ENCODE data around the gene RASAL1.
A peak's percentile ranks its signal among the peaks of the same experiment; 100 is the strongest.

RASAL1 gene

DNA sequence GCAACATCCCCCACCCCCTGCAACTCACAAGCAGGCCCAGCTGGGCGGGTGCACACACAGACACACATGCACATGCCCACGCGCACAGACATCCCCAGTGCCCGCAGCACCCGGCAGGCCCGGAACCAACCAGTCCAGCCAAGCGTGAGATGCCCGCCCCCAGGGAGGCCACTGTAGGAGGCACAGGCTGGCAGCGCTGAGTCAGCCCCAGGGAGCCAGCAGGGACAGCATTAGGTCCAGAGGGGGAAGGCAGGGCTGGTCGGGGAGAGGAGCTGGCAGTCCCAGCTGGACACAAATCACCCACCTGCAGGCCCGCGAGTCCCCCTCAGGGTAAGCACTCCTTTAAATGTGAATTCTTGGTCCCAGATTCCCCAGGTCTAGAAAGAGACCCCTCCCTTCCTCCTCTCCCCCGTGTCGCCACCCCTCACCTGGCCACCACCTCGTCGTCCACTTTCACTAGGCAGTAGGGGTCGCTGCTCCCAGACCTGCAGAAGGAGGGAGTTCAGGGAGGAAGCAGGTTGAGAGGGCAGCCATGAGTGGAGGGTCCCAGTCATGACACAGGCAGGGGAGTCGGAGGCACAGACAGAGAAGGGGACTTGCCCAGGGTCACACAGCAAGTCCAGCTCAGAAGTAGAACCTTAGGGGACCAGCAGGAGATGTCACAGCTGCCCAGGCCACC lies 5.0 kb downstream of the RASAL1 start (continued):
- TF ChIP-seq, protein P1, sequence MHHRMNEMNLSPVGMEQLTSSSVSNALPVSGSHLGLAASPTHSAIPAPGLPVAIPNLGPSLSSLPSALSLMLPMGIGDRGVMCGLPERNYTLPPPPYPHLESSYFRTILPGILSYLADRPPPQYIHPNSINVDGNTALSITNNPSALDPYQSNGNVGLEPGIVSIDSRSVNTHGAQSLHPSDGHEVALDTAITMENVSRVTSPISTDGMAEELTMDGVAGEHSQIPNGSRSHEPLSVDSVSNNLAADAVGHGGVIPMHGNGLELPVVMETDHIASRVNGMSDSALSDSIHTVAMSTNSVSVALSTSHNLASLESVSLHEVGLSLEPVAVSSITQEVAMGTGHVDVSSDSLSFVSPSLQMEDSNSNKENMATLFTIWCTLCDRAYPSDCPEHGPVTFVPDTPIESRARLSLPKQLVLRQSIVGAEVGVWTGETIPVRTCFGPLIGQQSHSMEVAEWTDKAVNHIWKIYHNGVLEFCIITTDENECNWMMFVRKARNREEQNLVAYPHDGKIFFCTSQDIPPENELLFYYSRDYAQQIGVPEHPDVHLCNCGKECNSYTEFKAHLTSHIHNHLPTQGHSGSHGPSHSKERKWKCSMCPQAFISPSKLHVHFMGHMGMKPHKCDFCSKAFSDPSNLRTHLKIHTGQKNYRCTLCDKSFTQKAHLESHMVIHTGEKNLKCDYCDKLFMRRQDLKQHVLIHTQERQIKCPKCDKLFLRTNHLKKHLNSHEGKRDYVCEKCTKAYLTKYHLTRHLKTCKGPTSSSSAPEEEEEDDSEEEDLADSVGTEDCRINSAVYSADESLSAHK (tag by site-specific recombination; IDR thresholded peaks at IDR 0.05) = no peak
- TF ChIP-seq RBAK (tag by site-specific recombination; IDR thresholded peaks at IDR 0.05) (no peak), SETDB1 (IDR thresholded peaks at IDR 0.05; ENCODE audit: insufficient read length, low read length) (no peak), SP7 (tag by site-specific recombination; IDR thresholded peaks at IDR 0.05) (no peak), ZNF302 (tag by site-specific recombination; IDR thresholded peaks at IDR 0.05; ENCODE audit: low read depth) (no peak), GLIS2 (tag by site-specific recombination; IDR thresholded peaks at IDR 0.05) (0 out of 2 replicates have a peak, but pooled peaks have one; percentile 32)
- TF ChIP-seq, protein P2, sequence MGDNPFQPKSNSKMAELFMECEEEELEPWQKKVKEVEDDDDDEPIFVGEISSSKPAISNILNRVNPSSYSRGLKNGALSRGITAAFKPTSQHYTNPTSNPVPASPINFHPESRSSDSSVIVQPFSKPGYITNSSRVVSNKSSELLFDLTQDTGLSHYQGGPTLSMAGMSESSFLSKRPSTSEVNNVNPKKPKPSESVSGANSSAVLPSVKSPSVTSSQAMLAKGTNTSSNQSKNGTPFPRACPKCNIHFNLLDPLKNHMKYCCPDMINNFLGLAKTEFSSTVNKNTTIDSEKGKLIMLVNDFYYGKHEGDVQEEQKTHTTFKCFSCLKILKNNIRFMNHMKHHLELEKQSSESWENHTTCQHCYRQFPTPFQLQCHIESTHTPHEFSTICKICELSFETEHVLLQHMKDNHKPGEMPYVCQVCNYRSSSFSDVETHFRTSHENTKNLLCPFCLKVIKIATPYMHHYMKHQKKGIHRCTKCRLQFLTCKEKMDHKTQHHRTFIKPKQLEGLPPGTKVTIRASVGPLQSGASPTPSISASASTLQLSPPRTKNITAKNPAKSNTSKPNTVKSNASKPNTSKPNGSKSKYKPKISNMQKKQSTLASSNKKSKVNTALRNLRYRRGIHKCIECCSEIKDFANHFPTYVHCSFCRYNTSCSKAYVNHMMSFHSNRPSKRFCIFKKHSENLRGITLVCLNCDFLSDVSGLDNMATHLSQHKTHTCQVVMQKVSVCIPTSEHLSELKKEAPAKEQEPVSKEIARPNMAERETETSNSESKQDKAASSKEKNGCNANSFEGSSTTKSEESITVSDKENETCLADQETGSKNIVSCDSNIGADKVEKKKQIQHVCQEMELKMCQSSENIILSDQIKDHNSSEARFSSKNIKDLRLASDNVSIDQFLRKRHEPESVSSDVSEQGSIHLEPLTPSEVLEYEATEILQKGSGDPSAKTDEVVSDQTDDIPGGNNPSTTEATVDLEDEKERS (tag by site-specific recombination; IDR thresholded peaks at IDR 0.05) = no peak
- TF ChIP-seq, protein P3, sequence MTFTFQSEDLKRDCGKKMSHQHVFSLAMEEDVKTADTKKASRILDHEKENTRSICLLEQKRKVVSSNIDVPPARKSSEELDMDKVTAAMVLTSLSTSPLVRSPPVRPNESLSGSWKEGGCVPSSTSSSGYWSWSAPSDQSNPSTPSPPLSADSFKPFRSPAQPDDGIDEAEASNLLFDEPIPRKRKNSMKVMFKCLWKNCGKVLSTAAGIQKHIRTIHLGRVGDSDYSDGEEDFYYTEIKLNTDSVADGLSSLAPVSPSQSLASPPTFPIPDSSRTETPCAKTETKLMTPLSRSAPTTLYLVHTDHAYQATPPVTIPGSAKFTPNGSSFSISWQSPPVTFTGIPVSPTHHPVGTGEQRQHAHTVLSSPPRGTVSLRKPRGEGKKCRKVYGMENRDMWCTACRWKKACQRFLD (tag by site-specific recombination; IDR thresholded peaks at IDR 0.05) = no peak
- TF ChIP-seq, protein P4, sequence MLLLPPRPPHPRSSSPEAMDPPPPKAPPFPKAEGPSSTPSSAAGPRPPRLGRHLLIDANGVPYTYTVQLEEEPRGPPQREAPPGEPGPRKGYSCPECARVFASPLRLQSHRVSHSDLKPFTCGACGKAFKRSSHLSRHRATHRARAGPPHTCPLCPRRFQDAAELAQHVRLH (tag by site-specific recombination; IDR thresholded peaks at IDR 0.05) = no peak
- TF ChIP-seq, protein P5, sequence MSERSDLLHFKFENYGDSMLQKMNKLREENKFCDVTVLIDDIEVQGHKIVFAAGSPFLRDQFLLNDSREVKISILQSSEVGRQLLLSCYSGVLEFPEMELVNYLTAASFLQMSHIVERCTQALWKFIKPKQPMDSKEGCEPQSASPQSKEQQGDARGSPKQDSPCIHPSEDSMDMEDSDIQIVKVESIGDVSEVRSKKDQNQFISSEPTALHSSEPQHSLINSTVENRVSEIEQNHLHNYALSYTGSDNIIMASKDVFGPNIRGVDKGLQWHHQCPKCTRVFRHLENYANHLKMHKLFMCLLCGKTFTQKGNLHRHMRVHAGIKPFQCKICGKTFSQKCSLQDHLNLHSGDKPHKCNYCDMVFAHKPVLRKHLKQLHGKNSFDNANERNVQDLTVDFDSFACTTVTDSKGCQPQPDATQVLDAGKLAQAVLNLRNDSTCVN (tag by site-specific recombination; optimal IDR thresholded peaks at IDR 0.05) = no peak

DNA sequence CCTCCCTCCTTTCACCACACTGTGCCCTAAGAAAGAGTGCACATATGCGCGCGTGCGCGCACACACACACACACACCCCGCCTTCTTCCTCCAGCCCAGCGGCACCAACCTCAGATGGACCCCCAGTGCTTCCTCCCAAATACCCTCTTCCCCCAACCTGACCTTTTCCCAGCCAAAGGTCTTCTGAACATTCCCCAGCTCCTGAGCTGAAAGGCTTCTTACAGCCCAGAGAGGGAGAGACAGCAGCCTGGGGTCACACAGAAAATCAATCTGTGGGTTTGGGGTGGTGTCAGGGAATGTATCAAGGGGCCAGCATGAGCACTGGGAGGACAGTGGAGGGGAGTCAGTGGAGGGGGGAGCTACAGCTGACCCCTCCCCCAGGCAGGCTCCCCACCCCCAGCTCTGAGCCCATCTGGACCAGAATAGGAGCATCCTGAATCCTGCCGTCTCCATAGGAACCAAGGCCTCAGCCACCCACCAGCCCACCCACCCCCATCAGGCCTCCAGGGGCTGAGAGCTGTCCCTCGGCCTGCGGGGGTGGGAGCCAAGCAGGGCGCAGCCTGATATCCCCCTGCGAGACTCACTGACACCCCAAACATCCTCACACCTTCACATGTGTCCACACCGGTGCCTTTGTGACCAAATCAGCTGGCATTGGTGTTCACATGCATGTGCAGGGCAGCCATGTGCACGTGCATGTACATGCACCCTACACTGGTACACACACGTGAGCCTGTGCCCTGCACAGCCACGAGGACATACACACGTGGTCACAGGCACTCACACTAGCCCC lies 5.7 kb downstream of the RASAL1 start:
- TF ChIP-seq SCRT2 (tag by site-specific recombination; IDR thresholded peaks at IDR 0.05) = peak; percentile 16; the same call in 1 of the 2 replicates
- no peak for TF ChIP-seq MEIS1 (CRISPR knock-in tag; IDR thresholded peaks at IDR 0.05; ENCODE audit: borderline replicate concordance)
- no peaks in the 10 kb centered on the region for H3K9me3 ChIP-seq (ENCODE audit: control insufficient read depth, insufficient read depth, low read depth, low read length)
- H3K27ac ChIP-seq (ENCODE audit: extremely low read depth, low read depth, low read length) = no peak overlapping the region
- CTCF ChIA-PET = interaction anchor here (0.5 to 1.7 kb wide), 9 partner anchors 9 to 448 kb away, joined by 3 to 7 read pairs (median 3); no protein-coding TSS in a partner anchor
- H3K36me3 ChIP-seq (ENCODE audit: control insufficient read depth in 2 of 2, insufficient read depth in 1 of 2, low read length in 2 of 2) = no peaks in the 10 kb centered on the region
- H3K4me3 ChIP-seq (ENCODE audit: low read depth, low read length) = no peak overlapping the region
- POLR2A ChIA-PET = no interaction called here
- H3K4me1 ChIP-seq (ENCODE audit: control insufficient read depth, insufficient read depth, low read length) = peaks cover 2% of the 10 kb centered on the region; the same call in 1 of the 2 replicates
